NCI-H524 treated with DMSO at 0.1 percent for 48 hours (cell line): ENCODE measurements around the gene C20orf204.
"Not testable (repeated sequence)": the region's sequence is repeated elsewhere in the genome, so short reads cannot be mapped to it uniquely, and the experiment has no call there.

Experiments used
- DNase-seq: peaks from one replicate; lab custom pipeline; 2025; lab: John Stamatoyannopoulos, UW

Gene C20orf204, protein sequence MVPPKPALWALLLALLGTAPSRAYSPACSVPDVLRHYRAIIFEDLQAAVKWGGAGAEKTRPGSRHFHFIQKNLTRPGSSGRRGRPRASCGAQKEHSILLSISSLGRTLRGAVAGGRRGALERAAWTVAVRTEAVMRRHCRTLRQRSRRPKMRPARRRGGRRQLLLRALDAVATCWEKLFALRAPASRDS

DNA sequence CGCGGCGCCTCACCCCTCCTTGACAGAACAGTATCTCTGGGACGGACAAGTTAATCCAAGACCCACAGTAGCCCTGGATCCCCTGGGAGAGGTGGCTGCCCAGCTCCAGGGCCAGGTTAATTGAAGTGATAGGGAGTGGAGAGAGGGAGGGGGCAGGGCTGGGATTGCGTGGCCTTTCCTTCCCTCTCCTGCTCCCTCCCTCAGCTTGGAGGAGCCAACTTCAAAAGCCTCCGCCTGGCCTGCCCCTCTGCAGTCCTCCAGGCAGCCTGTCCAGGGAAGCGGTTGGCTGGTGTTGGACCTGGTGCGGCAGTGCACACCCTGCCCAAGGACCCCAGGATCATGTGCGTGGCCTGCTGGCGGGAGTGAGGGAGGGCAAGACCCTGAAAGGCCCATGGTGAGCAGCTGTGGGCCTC, at the start of gene C20orf204:
TSS of gene C20orf204 (plus strand) at position 250 of the 413 bp plus-strand sequence. CDS start at position 392, 142 bp downstream.
- no peak for DNase-seq

DNA sequence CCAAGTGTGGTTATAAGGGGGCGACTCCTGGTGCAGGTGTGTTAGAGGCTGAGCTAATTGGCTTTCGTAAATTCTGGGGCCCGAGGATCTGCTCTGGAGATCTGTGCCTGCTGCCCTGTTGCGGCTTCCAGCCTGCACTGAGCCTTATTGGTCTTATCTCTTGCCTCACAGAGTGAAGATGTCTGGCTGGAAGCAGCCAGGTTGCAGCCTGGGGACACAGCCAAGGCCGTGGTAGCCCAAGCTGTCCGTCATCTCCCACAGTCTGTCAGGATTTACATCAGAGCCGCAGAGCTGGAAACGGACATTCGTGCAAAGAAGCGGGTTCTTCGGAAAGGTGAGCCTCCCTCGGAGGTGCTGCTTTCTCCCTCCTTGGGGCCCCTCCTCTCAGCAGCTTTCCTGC, 35.1 kb upstream of the C20orf204 start:
- DNase-seq: no peak

DNA sequence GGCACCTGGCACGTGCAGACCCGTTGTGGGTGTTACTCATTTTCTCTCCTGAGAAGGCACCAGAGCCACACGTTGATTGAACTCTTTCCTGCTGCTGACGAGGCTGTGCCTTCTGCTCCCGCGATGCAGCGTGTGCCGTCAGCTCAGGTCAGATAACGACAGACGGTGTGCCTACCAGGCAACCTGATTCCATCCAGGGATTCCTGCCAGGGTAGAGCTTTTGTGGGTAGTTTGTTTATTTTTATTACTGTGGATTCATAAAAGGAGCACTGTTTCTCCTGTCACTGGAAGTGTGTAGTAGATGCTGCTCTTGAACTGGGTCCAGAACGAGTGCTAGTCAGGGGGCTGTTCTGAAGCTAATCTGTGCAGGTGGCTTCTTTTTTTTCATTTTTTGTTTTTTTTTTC, 34.4 kb upstream of the C20orf204 start:
- no peak for DNase-seq

- no peak for DNase-seq
Measured at GRCh38 chr20:64003960-64004725, 31.8 kb upstream of the C20orf204 start.

DNA sequence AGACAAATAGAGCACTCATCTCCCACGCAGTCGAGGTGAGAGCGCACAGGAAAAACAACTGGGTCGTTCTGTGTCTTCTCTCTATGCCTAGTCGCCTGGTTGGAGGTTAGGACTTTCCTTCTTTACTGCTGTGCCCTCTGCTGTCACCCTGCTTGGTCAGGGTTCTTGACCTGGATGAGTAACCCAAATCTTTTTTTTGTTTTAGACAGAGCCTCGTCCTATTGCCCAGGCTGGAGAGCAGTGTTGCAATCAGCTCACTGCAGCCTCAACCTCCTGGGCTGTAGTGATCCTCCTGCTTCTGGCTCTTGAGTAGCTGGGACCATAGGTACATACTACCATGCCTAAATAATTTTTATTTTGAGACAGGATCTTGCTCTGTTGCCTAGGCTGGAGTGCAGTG, 30.6 kb upstream of the C20orf204 start:
- DNase-seq: no peak

DNA sequence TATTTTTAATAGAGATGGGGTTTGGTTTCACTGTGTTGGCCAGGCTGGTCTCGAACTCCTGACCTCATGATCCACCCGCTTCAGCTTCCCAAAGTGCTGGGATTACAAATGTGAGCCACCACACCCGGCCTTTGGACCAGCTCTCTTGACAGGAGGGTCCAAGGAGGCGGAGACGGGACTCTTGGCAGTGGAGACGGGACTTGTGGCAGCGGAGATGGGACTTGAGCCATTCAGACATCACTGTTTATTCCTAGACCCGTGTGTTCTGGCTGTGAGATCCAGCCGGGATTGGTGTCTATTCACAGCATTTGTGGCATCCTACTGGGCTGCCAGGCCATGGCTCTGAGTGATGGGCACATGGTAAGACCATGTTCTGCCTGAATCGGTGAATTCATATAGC, 29.5 kb upstream of the C20orf204 start:
- no peak for DNase-seq

GRCh38 chr20:64006902-64007301, 29.1 kb upstream of the C20orf204 start:
- no peak for DNase-seq

DNA sequence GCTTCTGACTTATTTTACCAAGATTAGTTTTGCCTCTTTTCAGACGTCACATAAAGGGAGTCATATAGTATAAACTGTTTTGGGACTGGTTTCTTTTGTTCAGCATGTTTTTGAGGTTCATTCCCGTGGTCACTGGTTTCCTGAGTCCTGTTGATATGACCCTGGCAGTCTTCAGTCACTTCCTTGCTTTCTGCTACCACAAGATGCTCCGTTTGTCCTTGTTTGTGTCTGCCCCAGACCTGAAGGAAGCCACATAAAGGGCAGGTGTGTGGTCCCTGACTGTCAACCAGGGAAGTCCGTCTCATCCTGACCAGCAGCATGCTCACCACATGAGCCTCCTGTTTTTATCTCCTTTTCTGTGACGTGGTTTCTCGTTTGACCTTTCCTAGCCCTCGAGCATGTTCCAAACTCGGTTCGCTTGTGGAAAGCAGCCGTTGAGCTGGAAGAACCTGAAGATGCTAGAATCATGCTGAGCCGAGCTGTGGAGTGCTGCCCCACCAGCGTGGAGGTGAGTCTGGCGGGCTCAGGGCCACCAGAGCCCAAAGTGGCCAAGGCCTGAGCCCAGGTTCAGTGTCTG, 26.1 kb upstream of the C20orf204 start:
- no peak for DNase-seq

GRCh38 chr20:64010711-64011237, 25.2 kb upstream of the C20orf204 start:
- DNase-seq: no peak

GRCh38 chr20:64011366-64011779, 24.6 kb upstream of the C20orf204 start:
- no peak for DNase-seq

DNA sequence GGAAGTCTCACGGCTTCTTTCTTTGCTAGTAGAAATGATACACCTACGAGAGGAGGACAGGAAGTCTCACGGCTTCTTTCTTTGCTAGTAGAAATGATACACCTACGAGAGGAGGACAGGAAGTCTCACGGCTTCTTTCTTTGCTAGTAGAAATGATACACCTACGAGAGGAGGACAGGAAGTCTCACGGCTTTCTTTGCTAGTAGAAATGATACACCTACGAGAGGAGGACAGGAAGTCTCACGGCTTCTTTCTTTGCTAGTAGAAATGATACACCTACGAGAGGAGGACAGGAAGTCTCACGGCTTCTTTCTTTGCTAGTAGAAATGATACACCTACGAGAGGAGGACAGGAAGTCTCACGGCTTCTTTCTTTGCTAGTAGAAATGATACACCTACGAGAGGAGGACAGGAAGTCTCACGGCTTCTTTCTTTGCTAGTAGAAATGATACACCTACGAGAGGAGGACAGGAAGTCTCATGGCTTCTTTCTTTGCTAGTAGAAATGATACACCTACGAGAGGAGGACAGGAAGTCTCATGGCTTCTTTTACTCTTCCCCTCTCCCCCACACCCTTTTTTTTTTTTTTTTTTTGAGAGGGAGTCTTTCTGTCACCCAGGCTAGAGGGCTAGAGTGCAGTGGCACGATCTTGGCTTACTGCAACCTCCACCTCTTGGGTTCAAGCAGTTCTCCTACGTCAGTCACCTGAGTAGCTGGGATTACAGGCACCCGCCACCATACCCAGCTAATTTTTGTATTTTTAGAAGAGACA, 23.4 kb upstream of the C20orf204 start:
- not testable (repeated sequence) for DNase-seq

DNA sequence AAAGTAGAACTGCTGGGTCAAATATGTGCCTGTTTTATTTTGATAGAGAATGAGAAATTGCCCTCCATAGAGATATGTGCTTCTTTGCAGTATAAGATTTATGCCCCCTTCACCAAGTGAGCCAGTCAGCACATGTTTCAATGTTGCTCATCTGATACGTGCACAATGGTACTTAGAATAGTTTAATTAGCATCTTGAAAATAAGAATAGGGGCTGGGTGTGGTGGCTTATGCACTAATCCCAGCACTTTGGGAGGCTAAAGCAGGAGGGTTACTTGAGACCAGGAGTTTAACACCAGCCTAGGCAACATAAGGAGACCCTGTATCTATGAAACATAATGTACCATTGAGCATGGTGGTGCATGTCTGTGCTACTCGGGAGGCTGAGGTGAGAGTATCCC, 20.3 kb upstream of the C20orf204 start:
- DNase-seq: no peak

GRCh38 chr20:64021124-64021975, 14.6 kb upstream of the C20orf204 start:
- DNase-seq: no peak

GRCh38 chr20:64022671-64023360, 13.2 kb upstream of the C20orf204 start:
- no peak for DNase-seq

- DNase-seq: no peak
Measured at GRCh38 chr20:64023361-64024140, 12.4 kb upstream of the C20orf204 start.

DNA sequence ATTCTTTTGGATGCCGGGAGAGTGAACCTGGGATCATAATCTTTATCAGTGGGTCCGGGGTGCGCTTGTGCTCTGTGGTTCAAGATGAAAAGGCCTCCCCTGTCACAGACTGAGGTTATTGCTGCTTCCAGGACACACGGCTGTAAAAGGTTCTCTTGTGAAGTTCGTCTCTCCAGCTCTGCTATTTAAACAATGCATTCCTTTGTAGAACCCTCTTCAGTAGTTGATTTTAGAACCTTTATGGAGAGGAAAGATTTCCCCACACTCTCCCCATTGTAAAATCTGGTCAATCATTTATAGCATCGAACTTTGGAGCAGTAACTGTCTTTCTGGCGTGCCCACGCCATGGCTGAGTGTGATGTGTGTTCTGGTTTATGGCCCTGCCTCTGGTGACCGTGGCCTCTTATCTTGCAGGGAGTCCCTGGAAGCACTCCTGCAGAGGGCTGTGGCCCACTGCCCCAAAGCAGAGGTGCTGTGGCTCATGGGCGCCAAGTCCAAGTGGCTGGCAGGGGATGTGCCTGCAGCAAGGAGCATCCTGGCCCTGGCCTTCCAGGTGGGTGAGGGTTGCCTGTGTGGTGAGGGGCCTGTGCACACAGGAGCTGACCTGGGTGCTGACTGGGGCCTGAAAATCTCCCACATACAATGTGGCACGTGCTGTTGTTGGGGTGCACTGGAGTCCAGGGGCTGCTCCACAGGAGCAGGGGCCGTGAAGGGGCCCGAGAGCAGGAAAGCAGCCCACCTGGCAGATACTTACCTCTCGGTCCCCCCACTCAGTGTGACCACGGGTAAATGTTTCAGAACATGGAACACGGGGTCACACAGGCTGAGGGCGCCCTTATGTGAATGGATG, 11.6 kb upstream of the C20orf204 start:
- DNase-seq: no peak

GRCh38 chr20:64025101-64025825, 10.7 kb upstream of the C20orf204 start:
- DNase-seq: no peak

GRCh38 chr20:64025826-64026412, 10.1 kb upstream of the C20orf204 start:
- DNase-seq: no peak
